ENCODE data around the gene ZNF107.
"Not testable (repeated sequence)": the region's sequence is repeated elsewhere in the genome, so short reads cannot be mapped to it uniquely, and the experiment has no call there.

GRCh38 chr7:64717896-64718295 lies 52.0 kb downstream of the ZNF107 start:
- not testable (repeated sequence) for TF ChIP-seq CTCF, POLR2AphosphoS5, EP300 (IDR thresholded peaks at IDR 0.05)

Measured in gastroesophageal sphincter (tissue), 3 donors.